HG03064 (cell line): ENCODE data around the gene TCF19.
A peak's percentile ranks its signal among the peaks of the same experiment; 100 is the strongest.

Experiments
- ATAC-seq: cut with Tn5 transposase; IDR thresholded peaks from one replicate; pipeline ENCODE4 v1.9.1; 2021; ENCODE audit warnings: low read depth; ENCODE audit not compliant: unreplicated experiment

The TCF19 gene

GRCh38 chr6:31158140-31158862 lies at the start of gene TCF19:
Gene TCF19 (plus strand): TSS chr6:31158589. CDS start chr6:31159470, 881 bp downstream.
- peak; percentile 67 for ATAC-seq

DNA sequence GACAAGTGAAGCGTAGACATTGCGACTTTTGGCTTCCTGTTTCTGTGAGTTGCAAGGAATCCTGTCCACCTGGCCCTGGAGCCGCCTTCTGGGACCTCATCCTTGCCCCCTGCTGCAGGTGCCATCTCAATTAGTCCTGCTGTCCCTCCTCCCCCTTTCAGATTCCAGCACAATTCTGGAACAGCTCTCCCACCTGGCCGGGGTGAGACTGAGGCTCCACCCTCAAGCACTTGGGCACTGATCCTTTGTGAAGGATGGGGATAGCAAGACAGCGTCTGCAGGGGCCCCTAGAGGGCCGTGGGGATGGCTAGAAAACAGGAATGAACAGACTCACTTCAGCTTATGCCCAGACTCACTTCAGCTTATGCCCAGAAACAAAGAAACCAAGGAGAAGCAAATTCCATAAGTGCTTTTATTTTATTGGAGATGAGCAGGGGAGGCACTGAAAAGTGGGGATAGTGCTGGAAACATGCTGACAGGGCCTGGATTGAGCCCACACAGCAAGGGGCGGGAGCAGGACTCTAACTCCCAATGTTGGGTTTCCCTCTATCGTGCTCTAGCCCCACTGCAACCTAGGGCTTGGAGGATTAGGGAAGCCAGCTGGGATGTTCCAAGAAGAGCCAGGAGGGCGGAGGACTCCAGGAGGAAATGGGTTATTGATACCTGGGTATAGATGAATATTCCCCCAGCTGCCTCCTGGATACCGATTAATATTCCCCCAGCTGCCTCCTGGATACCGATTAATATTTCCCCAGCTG lies 47.4 kb upstream of the TCF19 start:
- no peak for ATAC-seq

- no peak for ATAC-seq
Observed at GRCh38 chr6:31111712-31112111, 46.7 kb upstream of the TCF19 start.

GRCh38 chr6:31112478-31112877 lies 45.9 kb upstream of the TCF19 start, which contains the start of gene C6orf15:
Gene C6orf15 (minus strand): TSS chr6:31112575. CDS start chr6:31112555, 20 bp downstream.
- no peak for ATAC-seq

DNA sequence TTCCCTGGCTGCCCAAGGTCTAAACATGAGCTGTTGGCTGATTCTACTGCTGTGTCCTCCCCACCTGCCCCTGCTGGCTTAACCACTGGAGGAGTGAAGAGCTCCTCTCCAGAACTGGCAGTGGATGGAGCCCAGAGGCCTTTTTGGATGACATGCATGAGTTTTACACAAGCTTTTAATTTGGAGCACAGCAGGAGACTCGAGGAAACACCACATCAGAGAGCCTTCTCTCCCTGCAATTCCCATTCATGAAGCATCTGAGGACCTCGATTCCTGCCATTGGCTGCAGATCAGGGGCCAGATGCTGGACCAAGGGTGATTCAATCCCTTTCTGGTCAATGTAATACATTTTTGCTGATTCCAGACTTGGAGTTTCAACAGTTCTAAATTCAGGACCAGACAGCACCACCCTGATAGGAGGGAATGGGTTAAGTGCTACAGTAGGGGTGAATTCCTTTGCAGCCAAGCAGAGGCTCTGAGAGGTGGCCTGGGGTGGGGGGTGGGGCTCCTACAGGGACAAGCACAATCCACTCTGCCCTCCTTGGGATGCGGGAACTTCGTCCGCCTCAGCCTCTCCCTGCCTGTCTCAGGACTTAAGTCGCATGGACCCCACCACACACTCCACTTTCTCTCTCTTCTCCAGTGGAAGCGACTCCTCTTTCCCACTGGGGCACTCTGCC lies 44.4 kb upstream of the TCF19 start:
- no peak for ATAC-seq

DNA sequence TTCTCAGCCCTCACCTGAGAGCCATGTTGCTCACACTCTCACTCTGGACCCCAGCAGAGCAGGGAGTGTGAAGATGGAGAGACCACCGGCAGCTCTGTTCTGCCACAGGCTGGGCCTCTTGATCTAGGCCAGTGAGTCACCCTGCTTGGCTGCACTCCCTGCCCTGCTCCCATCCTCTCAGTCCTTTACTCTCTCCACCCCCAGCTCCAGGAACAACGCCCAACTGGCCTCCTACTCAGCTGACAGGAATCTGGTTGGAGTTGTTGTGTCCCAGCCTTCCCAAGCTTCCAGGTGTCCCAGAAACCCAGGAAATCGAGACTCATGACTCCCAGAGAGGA lies 43.9 kb upstream of the TCF19 start, which contains the start of gene PSORS1C1:
Gene PSORS1C1 (plus strand): TSS at position 260 of the 338 bp plus-strand sequence. CDS start 14,833 bp downstream, outside the sequence.
- ATAC-seq = no peak

- no peak for ATAC-seq
Observed at GRCh38 chr6:31114970-31115849, 43.2 kb upstream of the TCF19 start.

- ATAC-seq = no peak
Observed at GRCh38 chr6:31115941-31116560, 42.3 kb upstream of the TCF19 start.

DNA sequence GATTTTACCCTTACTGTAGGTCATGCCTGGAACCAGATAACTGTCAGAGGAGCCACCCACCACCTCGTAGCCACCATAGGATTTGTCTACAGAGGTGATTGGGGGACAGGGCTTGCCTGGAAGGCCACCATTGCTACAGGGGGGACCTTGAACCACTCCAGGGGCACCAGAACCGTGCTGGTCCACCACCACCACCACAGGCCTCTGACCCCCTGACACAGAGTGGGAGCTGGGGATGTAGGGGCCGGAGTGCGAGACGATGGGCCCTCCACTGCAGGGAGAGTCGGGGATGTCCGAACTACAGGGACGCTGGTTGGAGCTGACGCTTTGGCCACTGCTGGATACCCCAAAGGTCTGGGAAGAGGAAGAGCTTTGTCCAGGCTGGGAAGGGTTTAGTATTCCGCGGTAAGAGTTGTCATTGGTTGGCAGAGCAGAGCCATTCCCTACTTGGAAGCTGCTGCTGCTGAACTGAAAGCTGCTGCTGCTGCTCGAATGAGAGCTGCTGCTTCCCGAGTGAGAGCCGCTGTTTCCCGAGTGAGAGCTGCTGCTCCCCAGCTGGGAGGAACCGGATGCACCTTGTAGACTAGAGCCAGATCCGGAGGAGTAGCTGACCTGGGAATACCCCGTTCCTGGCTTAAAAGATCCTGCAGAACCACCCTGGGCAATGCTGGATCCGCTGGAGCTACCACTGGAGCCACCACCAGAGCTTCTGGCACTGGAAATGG lies 41.6 kb upstream of the TCF19 start:
- no peak for ATAC-seq

GRCh38 chr6:31118178-31118577 lies 40.2 kb upstream of the TCF19 start:
- ATAC-seq = no peak

DNA sequence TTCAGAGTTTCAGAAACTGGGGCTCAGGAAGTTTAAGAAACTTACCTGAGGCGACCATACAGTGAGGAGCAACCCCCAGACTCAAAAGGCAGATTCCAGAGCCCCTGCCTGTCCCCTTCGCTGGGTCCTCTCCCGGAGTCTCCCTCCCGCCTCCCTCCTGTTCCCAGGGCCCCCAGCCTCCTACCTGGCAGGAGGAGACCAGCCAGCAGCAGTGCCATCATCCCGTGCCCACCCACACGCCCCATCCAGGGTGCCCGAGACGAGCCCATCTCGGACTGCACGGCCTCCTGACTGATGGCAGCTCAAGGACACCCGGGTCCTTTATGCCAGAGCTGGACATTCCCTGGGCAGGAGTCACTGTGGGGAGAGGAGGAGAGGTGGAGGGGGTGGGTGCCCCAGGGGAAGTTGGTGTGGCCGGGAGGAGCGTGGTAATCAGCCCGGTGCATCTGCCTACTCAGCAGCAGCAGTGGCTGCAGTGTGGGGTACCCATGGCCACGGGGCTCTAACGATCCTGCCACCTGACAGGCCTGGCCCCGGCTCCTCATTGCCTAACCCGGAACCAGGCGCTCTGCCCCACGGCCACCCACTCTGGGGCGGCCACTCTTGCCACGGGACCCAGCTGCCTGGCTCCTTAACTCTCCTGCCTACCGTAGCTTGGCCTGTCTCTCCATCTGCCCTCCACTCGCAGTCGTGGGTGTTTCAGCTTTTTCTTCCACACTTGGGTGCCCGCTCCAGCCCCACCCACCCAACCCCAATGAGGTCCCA lies 38.1 kb upstream of the TCF19 start, which contains the start of gene CDSN:
Gene CDSN (minus strand): TSS at position 296 of the 765 bp plus-strand sequence. CDS start 27 bp downstream, at position 269.
- no peak for ATAC-seq

DNA sequence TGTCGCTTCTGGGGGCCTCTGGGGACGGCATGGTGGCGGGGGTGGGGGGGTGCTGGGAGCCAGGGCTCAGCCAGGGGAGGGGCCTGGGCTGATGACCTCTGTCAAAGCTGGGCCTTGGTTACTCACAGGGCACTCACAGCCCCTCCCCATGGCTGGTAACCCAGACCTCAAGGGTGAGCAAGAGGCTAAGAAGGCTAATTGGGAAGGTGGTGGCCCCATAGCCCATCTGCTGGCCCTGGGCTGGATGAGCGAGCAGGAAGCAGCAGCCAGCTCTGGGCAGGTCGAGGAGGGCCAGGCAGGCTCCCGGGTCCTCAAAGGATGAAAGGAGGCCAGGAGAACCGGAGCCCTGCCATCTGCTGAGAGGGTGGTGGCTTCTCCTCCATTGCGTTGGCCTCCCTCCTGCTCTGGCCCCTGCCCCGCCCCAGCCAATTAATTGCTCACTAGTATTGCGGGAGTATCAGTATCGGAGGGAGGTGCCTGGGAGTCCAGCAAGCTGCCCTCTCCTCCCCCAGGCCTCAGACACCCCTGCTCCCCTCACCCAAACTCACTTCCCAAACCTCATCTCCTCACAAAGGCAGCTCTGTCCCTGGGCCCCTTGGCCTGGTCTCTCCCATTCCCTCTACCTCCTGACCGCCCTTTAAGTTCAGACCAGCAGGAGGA lies 37.1 kb upstream of the TCF19 start:
- no peak for ATAC-seq

GRCh38 chr6:31122791-31123706 lies 35.3 kb upstream of the TCF19 start:
- no peak for ATAC-seq

DNA sequence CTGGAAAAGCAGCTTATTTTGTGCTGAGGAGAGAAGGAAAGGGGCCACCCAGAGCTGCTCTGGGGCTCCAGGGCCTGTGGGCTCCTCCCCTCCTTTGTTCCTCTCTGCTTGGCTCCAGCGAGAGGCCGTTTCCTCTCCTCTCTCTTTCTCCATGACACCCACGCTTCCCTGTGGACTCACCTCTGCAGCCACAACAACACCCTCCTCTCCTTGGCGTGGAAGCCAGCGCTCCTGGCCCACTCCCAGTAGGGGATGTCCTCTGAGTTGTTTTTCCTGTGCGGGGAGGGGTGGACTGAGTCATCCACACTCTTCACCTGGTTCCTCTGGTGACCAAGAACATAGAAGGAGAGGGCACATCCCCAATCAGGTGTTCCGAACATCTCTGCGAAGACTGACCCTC lies 33.2 kb upstream of the TCF19 start:
- no peak for ATAC-seq

- no peak for ATAC-seq
Observed at GRCh38 chr6:31125586-31126363, 32.6 kb upstream of the TCF19 start.
